NB4 (cell line): ENCODE results near the gene S1PR5.

ENCODE experiments used
- DNase-seq: peaks from one replicate; pipeline ENCODE4 v3.0.0; 2010; ENCODE audit warnings: low read depth
- H3K4me3 ChIP-seq: one replicate; pipeline ENCODE4 v1.5.1; 2011; ENCODE audit warnings: mild to moderate bottlenecking, low read depth, low read length, moderate library complexity
- CTCF ChIP-seq: IDR thresholded peaks from one replicate; pipeline ENCODE4 v1.5.1; 2012; ENCODE audit warnings: low read depth, low read length
- MYC ChIP-seq: IDR thresholded peaks from 2 replicates; pipeline ENCODE4 v1.6.1; 2011; ENCODE audit warnings: low read depth, low read length
- POLR2A ChIP-seq: IDR thresholded peaks from 2 replicates; pipeline ENCODE4 v1.6.1; 2011; ENCODE audit warnings: mild to moderate bottlenecking; ENCODE audit not compliant: insufficient read length; ENCODE audit errors: extremely low read depth
- TF ChIP-seq, protein P1 (sequence below): IDR thresholded peaks from 2 replicates; pipeline ENCODE4 v1.6.1; 2011; ENCODE audit warnings: low read depth, low read length

Gene S1PR5

DNA sequence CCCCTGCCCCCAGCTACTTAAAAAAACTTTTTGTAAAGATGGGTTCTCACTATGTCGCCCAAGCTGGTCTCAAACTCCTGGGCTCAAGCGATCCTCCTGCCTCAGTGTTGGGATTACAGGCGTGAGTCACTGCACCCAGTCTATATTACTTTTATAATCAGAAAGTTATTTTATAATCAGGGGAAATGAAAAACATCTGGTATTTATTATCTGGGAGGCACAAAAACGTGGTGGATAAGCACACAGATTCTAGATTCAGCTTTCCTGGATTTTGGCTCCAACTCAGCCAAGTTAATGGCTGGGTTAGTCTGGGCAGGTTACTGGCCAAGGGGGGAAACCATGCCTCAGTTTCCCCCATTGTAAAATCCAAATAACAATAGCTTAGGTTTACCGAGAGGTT, 38.8 kb downstream of the S1PR5 start:
- DNase-seq = no peak
- TF ChIP-seq CTCF (no peak), POLR2A (no peak), MYC (no peak)
- TF ChIP-seq, protein P1, sequence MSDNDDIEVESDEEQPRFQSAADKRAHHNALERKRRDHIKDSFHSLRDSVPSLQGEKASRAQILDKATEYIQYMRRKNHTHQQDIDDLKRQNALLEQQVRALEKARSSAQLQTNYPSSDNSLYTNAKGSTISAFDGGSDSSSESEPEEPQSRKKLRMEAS = no peak
- H3K4me3 ChIP-seq = no peak overlapping the region

DNA sequence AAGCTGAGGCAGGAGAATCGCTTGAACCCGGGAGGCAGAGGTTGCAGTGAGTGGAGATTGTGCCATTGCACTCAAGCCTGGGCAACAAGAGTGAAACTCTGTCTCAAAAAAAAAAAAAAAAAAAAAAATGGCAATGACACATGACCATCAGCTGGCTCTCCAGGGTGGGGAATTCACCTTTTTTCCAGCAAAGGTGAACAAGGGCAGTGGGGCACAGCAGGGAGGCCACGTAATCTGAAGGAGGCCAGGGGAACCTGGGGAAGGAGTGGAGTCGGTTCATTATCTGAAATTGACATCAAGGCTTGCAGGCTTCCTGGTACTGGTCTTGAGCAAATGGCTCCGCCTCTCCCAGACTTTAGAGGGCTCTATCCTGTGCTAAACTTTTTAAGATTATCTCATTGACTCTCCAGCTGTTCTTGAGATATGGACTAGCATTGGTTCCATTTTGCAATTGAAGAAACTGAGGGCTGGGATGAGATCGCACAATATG, 42.2 kb downstream of the S1PR5 start:
- no peak overlapping the region for H3K4me3 ChIP-seq
- peak; percentile 51 for DNase-seq
- TF ChIP-seq, protein P1 = no peak
- no peak for TF ChIP-seq POLR2A
- no peak for TF ChIP-seq MYC
- TF ChIP-seq CTCF = no peak

- DNase-seq = no peak
- TF ChIP-seq, protein P1 = no peak
- TF ChIP-seq MYC = no peak
- no peak for TF ChIP-seq CTCF
- no peak overlapping the region for H3K4me3 ChIP-seq
These were observed 44.1 kb downstream of the S1PR5 start for GRCh38 chr19:10473192-10473591.

DNA sequence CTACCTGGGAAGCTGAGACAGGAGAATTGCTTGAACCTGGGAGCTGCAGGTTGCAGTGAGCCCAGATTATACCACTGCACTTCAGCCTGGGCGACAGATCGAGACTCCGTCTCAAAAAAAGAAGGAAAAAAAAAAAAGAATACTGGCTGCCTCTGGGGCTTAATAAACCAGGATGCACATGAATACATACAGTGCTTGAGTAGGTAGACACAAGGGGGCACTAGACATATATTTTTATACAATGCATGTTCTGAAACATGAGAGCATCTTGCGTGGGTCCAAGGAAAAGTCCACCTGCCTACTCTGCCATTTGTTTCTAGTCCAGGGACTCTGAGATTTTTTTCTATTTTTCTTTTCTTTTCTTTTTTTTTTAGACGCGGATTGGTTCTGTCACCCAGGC, 45.3 kb downstream of the S1PR5 start:
- no peak for TF ChIP-seq MYC
- TF ChIP-seq CTCF = peak; percentile 75
- no peak for TF ChIP-seq POLR2A
- peak; percentile 83 for DNase-seq
- H3K4me3 ChIP-seq = no peak overlapping the region

DNA sequence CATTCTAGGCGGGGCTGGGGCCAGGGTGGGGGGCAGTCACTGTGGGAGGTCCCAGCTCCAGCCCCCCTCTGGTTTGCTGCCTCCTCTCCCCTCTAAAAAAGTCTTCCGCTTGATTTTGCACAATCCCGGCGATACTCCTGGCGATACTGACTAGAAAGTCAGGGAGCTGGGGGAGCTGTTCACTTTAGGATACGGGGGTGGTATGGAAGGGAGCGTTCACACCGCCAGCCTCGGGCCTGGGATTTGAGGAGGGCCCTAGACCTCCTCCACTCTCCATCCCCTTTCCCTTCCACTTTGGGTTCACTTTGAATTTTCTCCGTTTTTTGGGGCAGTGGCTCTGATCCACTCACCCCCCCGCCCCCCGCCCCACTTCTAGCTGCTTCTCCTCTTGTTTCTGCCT, 49.1 kb downstream of the S1PR5 start:
- no peak overlapping the region for H3K4me3 ChIP-seq
- DNase-seq = no peak
- TF ChIP-seq CTCF (no peak), POLR2A (no peak), MYC (no peak)
- TF ChIP-seq, protein P1 = no peak

- peak; percentile 11 for DNase-seq
- no peak overlapping the region for H3K4me3 ChIP-seq
- TF ChIP-seq MYC = no peak
- TF ChIP-seq, protein P1 = no peak
- TF ChIP-seq CTCF = no peak
- TF ChIP-seq POLR2A = no peak
These were observed 50.0 kb downstream of the S1PR5 start for GRCh38 chr19:10467104-10467706.
